Right lung (tissue), 5 donors: ENCODE results near the gene PPP1R9A. TPM values are rescaled to one million over a fixed set of nuclear protein-coding genes. Genes with fewer than 3 reads are reported as not detected.

Source experiments
- DNase-seq, 2 donors: peaks; one replicate each; pipeline ENCODE4 v3.0.0-alpha.2; 2013
- polyA plus RNA-seq, 5 donors: library from polyadenylated mRNA; unstranded; fragments of 120-200 nt; gene quantifications; one replicate each; pipeline versions ENCODE4 v1.2.1 to v1.2.3, GENCODE V29; 2013; ENCODE audit warnings: inconsistent platforms in 1 of 5, low replicate concordance in 1 of 5; ENCODE audit not compliant: insufficient read length in 5 of 5, insufficient read depth in 1 of 5

PPP1R9A gene
- polyA plus RNA-seq, 5 donors = 12.9 to 24.7 (median 21.9) TPM

DNA sequence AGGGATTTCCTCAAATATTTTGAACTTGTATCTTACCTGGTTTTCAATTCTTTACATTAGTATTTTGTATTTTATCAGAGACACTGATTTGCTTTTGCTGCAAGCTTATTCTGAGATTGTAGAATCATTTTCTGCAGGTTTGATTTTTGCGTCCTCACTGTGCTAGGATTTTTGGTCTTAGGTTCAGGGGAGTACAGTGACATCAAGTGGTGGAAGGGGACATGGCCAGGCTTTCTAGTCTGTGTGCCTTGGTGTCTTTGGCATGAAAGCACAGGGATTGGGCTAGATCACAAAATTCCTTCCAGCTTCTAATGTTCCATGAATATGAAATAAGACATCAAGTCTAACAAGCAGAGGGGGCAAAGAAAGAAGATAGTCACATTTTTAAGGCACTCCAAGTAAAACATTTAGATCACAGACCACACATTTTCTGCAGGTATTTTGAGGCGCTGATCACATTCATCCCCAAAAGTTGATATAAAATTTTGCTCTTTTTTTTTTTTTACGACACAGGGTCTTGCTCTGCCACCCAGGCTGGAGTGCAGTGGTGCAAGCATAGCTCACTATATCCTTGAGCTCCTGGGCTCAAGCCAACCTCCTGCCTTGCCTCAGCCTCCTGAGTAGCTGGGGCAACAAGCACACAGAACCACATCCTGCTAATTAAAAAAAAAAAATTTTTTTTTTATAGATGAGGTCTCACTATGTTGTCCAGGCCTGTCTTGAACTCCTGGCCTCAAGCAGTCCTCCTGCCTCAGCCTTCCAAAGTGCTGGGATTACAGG, 292.6 kb downstream of the PPP1R9A start:
- DNase-seq = peak; percentile 49 to 63

DNA sequence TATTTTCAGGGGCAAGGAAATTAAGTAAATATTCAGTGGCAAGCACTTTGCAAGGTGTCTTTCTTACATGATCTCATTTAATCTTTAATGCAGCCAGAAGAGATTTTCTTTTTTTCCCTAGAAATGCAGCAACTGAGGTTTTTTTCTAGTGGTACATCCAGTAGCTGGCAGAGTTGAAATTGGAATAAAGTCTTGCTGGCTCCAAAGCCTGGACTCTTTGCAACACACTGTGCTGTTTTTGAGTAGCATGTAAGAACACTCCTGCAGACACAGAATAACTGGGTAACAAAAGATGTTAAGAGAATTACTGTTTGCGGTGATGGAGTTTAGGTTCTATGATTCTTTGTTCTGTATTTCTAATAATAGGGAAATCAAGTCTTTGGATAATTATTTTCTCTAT, 293.3 kb downstream of the PPP1R9A start:
- no peak for DNase-seq

DNA sequence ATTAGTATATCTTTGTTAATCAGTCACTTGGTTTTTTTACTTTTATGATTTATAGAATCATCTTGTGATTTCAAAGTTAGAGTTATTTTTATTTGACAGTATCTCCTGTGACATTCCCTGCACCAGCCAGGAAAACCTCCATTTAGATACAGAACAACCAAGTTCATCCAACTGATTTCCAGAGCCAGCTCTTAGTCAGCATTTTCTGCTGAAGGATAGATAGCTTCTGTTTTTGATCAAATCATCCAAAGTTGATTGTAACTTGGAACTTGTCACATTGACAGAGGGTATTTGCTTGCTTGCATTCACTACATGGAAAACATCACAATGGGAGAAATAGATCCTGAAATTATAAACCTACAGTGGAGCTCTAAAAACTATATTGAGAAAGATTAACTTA, 294.3 kb downstream of the PPP1R9A start:
- no peak for DNase-seq

DNA sequence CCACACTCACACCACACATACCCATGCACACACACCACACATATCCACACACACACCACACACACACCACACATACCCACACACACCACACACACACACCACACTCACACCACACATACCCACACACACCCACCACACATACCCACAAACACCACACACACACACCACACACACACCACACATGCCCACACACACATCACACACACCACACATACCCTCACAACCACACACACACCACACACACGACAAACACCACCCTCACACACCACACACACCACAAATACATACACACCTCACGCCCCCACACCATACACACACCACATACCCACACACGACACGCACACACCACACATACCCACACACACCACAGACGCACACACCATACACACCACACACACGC, 297.2 kb downstream of the PPP1R9A start:
- DNase-seq = no peak

DNA sequence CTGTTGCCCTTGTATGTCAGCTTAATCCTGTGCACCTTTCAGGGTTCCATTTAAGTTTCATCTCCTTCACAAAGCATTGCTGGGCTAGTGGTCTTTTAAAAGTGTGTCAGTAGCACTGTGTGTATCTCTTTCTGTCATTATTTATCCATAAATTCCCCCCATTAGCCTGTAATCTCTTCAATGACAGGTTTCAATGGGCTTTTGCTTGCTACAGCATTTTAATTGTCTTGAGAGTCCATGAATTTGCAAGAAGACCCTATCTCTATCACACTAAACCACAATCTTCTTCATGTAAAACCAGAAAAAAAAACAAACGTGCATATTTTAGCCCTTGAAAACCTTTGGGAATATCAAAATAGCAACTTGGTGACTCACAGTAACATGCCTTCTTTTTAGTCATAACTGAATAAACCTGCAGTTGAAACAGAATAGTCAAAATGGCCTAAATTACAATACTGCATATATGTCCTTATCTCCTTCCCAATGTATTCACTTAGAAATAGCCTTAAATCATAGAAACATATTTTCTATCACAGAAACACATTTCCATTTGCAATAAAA, 298.4 kb downstream of the PPP1R9A start:
- DNase-seq = no peak

DNA sequence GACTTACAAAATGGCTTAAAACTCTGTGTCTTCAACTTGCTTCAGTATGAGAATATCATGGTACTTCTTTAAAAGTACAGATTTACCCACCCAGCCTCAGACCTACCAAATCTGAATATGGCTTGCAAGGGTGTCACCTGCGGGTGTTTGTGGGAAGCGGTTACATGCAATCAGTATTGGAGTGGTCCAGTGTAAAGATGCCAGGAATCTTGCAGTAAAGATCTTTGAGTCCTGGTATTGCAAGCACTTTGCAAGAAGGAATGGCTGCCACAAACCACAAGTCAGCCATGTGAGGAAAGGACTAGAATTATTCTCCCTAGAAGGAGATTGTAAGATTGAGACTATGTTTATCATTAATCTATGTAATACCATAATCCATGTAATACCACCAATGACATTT, 301.9 kb downstream of the PPP1R9A start:
- no peak for DNase-seq

DNA sequence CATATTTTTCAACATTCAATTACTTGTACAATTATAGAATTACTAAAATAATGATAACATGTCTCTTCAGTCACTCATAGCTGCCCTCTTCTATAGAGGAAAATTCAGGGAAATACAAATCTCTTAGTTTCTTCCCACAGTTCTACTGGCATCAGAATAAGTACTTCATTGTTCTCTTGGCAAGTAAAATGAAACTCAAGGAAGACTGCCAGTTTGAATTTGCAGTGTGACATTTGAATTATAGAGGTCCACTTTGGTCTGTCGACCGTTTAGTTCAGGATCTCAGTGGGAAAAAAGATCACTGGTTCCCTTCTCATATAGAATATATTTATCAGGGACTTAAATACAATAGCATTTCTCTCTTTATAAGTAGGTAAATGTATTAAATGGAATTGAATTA, 302.4 kb downstream of the PPP1R9A start:
- no peak for DNase-seq

DNA sequence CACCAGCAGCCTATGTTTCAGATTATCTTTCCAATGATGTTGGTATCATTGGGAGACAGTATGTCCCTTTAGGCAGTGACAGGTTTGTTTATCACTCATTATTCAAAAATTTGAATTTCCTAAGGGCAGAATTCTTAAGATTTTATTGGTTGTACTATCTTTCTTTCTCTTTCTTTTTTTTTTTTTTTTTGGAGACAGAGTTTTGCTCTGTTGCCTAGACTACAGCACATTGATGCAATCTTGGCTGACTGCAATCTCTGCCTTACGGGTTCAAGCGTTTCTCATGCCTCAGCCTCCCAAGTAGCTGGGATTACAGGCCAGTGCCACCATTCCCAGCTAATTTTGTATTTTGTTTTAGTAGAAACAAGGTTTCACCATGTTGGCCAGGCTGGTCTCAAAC, 305.8 kb downstream of the PPP1R9A start:
- no peak for DNase-seq

DNA sequence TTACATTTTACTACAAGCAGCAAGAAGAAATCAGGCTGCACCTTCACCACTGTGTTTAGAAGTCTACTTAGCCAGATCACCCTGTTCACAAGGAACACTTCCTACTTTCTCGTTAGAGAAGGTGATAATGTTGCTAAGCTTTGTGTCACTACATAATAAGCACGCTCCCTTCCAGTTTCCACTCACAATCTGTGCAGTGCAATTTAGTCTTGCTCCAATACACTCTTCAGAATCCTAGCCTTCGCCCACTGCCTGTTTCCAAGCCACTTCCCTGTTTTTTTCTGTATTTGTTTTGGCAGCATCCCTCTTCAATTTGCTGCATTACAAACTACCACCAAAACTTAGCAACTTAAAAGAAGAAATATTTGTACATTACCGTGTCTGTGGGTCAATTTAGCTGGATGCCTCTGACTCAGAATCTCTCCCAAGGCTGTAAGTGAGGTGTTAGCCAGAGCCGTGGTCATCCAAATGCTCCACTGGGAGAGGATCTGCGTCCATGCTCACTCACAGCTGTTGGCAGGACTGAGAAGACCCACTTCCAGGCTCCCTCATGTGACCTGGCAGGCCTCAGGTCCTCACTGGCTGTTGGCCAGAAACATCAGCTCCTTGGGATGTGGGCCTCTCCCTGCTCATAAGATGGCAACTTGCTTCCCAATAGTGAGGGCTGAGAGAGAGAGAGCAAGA, 306.6 kb downstream of the PPP1R9A start:
- DNase-seq = no peak

DNA sequence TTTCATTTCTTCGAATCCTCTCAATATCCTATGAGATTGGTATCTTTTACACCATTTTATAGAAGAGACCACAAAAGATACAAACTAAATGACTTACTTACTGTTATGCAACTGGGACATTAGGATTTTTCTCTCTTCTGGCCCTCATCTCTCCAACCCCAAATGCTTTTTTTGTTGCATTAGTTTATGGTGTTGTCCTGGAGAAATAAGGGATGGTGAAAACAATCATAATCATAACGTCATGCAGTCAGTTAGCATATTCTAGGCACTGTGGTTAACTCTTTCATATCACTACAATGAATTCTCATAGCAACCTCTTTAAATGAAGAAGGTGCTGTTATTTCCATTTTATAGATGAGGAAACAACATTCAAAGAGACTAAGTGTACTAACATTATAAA, 312.3 kb downstream of the PPP1R9A start:
- no peak for DNase-seq

DNA sequence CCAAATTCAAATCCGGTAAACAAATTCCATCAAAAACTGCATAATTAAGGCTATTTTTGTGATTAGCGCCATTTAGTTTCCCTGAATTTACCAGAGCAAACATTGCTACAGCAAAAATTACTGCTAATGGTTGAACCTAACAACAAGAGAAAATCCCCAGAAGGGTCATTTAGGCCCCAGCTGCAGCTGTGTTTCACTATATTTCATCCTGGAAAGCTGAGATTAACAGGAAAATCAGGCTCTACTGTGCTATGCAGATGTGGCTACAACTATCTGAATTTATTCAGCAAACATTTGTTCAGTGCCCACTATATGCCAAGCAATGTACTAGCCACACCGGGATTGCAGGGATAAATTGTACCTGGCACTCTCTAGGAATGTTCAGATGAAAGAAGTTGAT, 312.9 kb downstream of the PPP1R9A start:
- no peak for DNase-seq

DNA sequence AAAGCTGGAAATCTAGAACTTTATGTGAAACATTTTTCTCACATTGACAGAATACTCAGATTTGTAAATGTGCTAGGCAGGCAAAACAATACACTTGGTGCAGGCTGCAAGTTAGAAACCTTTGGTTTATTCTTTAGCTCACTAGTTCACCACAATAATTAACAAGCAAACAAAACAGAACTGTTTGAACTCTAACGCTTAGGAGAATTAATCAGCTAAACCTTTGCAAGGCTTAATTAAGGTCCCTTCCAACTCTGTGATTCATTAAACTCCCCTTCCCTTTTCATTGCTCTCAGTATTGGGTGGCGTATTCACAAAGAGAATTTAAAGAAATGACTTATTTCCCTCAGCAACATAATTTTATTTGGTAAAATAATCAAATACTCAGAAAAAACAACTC, 317.9 kb downstream of the PPP1R9A start:
- no peak for DNase-seq

DNA sequence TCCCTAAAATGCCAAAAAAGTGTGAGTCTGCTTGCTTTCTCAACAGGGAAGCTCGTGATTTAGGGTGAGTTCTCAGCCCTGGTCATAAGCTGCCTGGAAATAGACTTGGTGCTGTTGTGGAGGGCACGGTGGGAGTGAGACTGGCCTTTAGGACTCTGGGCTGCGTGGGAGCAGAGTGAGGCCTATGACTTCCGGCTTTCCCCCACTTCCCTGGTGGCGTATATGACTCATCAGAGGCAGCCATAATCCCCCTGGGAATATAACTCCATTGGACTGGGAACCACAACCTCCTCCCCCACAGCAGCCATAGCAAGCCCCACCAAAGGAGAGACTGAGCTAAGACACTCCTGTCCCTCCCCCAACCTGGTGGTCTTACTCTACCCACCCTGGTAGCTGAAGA, 321.9 kb downstream of the PPP1R9A start:
- DNase-seq = no peak

DNA sequence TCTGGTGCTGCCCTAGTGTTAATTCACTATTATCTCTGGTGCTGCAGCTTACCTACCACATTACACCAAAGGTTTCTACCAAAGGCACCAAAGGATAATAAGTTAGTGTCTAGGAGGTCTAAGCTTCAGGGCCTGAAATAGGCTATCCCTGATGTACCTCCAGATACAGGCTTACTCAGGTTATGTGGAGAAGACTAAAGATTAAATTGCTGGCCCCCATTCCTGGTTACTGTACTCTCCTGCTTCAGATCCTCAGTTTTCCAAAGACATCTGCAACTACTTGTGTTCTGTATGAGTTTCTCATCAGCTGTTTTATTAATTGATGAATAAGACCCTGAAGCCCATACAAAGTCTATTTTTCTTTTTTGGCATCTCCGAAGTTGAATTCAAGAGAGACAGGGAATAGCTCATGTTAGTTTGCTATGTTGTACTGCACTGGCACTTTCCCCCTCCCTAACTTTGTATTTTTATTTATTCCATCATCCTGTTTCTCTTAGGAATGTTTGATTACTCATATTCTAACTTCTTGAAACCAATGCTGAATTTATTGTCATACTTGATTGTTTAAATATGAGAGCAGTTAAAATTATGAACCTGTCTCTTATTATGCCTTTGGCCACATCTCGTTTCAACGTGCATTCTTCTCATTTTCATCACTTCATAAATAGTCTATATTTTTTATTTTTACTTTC, 331.0 kb downstream of the PPP1R9A start:
- DNase-seq = no peak

DNA sequence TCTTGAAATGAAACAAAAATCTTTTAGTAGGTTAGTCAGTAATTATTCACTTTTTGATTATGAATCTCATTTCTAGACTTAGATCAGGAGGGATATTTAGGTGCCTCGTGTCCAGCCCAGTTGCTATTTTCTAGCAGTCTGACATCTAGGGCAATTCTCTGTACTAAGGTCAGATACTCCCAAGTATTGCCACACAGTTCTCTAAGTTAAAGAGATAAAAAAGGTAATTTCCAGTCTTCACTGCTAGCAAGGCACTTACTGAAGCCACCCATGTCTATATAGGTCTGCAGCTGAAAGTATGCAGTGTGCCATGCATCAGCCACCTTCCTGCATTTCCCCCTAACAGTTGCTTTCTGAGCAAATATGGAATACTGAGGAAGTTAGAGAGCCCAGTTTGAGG, 333.5 kb downstream of the PPP1R9A start:
- DNase-seq = no peak

DNA sequence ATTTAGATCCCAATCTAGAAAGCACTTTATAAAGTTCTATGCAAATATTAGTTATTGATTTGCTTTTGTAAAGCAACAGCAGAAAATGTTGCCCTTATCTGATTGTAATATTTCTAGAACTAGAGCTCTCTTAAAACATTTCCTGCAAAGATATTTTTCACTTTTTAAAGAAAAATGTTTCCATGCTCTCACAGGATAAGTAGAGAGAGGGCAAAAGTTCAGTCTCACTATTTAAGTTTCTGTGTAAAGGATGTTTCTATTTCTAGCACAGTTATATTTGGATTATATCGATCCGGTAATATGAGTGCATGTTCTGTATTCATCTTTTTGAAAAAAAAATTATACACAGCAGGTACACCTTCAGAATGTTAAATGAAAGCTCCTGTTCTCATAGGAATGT, 334.9 kb downstream of the PPP1R9A start:
- no peak for DNase-seq

DNA sequence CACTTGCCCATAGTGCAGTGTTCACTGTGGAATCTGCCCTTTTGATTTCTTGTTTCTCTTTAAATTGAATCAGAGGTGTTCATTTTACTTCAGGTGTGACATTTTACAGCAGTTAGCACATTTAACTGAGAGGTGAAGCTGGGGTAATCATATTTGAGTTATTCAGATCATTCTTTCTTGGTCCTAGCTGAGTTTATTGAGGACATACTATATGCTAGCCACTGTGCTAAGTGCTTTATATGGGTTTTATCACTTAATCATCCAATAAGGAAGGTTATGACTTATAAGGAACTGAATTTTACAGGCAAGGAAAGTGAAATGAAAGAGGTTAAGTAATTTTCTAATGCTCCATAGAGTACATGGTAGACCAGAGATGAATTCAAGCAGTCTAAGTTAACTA, 337.2 kb downstream of the PPP1R9A start:
- no peak for DNase-seq

DNA sequence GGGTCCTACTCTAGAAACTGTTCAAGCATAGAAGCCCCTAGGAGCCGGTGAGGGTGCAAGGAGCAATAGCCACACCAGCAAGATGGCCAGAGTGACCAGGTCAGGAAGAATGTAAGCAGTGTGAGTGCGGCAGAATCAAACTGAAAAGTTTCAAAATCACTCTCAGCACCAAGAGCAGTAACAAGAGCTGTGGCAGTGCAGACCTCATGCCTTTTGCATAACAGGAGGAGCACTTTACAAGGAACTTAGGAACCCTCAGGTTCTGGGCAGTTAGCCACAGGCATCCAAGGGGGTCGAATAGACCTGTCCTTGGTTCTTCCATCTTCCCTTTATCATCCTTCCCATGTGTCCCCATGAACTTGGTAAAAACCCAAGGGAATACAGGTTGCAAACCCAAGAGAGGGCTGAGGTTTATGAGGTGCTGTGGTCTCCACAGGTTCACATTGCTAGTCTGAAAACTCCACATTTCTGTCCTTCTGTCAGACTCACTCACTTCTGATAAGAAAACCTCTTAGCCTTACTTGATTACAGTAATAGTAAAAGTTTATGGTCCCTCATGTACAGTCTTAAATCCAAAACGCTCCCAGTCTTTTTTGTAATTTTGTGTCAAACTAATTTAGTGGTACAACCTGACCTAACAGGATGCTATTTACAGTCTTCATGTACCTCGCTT, 338.6 kb downstream of the PPP1R9A start:
- DNase-seq = no peak

DNA sequence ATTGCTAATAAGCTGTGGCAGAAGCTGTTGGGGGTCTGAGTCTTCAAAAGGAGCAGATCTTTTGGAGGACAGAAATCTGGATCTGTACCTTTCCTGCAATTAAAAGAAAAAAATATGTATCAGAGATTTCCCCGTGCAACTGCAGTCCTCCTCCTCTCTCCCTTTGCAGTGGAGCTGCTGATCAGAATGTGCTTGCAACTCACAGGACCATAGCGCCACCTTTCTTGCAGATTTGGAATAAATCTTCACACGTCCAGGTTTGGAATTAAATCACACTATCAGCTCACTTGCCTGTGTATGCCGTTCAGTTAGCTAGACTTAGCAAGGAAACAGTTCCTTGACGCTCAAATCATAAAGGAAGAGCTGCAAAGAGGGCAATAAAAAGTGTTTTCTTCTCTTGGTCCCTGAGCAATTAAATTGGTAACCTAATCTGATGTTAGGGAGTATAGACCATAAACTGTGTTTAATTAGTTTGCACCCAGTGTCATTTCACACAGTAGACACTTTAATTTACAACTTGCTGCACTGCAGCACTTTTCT, 339.5 kb downstream of the PPP1R9A start:
- peak; percentile 52 to 58 for DNase-seq

DNA sequence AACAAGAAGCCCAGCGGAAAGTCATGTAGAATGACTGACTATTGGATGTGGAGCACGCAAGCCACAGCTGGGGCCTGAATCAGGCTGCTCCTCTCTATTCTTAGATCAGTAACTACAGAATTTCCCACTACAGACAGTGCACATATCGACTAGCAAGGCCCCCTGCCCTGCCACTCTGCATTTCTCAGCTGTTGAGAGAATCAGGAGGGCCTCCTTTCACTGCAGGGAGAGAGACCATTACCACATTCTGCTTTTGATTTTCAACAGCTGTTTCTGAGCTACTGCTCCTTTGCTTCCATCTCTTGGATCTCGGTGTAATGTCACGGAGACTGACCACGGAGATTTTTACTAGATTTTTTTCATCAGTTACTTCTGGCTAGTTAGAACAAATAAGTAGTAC, 343.2 kb downstream of the PPP1R9A start:
- no peak for DNase-seq

DNA sequence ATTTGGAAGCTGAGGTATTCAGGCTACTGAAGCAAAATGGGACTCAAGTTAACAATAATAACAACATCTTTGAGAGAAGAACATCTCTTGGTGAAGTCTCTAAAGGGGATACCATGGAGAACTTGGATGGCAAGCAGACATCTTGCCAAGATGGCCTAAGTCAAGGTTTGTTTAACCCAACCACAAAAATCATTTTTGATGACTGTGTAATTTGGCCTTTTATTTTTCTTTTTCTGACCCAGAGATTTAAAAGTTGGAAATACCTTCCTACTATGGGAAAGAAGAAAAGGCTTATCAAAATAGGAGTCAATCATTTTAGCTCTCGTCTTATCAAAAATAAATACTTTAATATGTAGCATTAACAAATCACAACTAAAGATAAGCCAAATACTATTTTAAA, 344.6 kb downstream of the PPP1R9A start:
- DNase-seq = no peak

DNA sequence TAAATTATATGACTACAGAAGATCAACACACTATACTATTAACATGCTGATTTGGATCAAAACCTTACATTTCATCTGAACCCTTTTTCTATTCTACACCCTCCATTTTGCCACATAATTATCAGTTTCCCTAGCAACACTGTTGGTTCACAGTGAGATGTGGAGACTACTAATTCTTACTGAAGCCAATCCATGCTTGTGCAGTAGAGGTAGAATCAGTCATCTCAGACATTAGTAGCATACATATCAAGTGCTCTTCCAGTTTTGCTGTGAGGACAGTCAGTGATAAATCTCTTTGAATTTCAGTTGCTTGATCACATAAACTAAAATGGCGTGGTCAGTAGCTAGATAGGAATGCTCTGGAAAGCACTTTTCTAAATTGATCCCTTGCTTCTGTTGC, 346.6 kb downstream of the PPP1R9A start:
- no peak for DNase-seq
